Smooth muscle cell of trachea (primary cell): ENCODE measurements around the gene S100G. TPM values are rescaled to one million over a fixed set of nuclear protein-coding genes. Genes with fewer than 3 reads are reported as not detected.

Source experiments
- total RNA-seq: library from RNA; depleted of rRNA; stranded (reverse); fragments of >200 nt; gene quantifications from 2 replicates; pipeline ENCODE4 v1.2.1, GENCODE V29; 2014

Gene S100G
- total RNA-seq = not detected in 2 replicates

GRCh38 chrX:16649858-16650257, at the start of gene S100G:
Gene S100G, plus strand, starts transcription at chrX:16650158. Its CDS starts 849 bp downstream, at chrX:16651007.

Other genes starting within 250 kb of the S100G start
- gene CTPS2, start 62.5 kb downstream of the S100G start, total RNA-seq = 10.9 and 11.5 TPM in 2 replicates
- gene SYAP1, start 69.5 kb downstream of the S100G start, total RNA-seq = 31.1 and 35.8 TPM in 2 replicates
- gene TXLNG, start 136.3 kb downstream of the S100G start, total RNA-seq = 9.2 and 10.8 TPM in 2 replicates
- 94.4 and 184 TPM in 2 replicates for gene RBBP7, start 220.2 kb downstream of the S100G start, total RNA-seq